Astrocyte (in vitro differentiated cells and primary cell): ENCODE measurements around the gene GSG1L.

Experiments used
- EZH2 ChIP-seq: IDR thresholded peaks from 2 replicates; pipeline ENCODE4 v1.6.1; 2012; ENCODE audit warnings: mild to moderate bottlenecking, low read length, inconsistent platforms; ENCODE audit not compliant: insufficient read depth
- TF ChIP-seq, protein P1 (sequence below): IDR thresholded peaks from 2 replicates; pipeline ENCODE4 v1.5.1; 2011; ENCODE audit warnings: low read depth, mild to moderate bottlenecking, inconsistent platforms, low read length, moderate library complexity; ENCODE audit not compliant: insufficient read depth

DNA sequence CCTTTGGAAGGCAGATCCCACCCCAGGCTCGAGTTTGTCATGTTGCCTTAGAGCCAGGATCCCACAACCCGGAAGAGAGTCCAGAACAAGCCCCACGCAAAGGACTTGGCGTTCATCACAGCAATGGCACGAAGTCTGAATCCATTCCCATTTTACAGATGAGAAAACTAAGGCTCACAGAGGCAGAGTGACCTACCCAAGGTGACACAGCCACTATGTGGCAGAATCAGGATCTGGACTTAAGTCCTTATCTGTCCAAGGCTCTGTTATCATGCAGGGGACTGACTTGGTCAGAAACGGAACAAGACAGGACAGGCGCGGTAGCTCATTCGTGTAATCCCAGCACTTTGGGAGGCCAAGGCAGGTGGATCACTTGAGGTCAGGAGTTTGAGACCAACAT lies 86.5 kb downstream of the GSG1L start:
- TF ChIP-seq, protein P1, sequence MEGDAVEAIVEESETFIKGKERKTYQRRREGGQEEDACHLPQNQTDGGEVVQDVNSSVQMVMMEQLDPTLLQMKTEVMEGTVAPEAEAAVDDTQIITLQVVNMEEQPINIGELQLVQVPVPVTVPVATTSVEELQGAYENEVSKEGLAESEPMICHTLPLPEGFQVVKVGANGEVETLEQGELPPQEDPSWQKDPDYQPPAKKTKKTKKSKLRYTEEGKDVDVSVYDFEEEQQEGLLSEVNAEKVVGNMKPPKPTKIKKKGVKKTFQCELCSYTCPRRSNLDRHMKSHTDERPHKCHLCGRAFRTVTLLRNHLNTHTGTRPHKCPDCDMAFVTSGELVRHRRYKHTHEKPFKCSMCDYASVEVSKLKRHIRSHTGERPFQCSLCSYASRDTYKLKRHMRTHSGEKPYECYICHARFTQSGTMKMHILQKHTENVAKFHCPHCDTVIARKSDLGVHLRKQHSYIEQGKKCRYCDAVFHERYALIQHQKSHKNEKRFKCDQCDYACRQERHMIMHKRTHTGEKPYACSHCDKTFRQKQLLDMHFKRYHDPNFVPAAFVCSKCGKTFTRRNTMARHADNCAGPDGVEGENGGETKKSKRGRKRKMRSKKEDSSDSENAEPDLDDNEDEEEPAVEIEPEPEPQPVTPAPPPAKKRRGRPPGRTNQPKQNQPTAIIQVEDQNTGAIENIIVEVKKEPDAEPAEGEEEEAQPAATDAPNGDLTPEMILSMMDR = no peak
- TF ChIP-seq EZH2 = no peak
